WERI-Rb-1 (cell line): ENCODE measurements around the gene IFRD1.

Source experiments
- DNase-seq: peaks from one replicate; pipeline ENCODE4 v3.0.0-alpha.2; 2020
- H3K27ac ChIP-seq: fragments of 250-450 bp; sonication (Bioruptor Pico); 2 replicates; pipeline ENCODE4 v1.5.1; 2020; ENCODE audit warnings: mild to moderate bottlenecking, moderate library complexity
- H3K27me3 ChIP-seq: fragments of 250-450 bp; sonication (Bioruptor Pico); 2 replicates; pipeline ENCODE4 v1.5.1; 2021; ENCODE audit warnings: mild to moderate bottlenecking, low read depth, moderate library complexity; ENCODE audit not compliant: insufficient read depth, severe bottlenecking
- H3K36me3 ChIP-seq: fragments of 250-450 bp; sonication (Bioruptor Pico); 2 replicates; pipeline ENCODE4 v1.5.1; 2020; ENCODE audit warnings: mild to moderate bottlenecking, moderate library complexity
- H3K4me3 ChIP-seq: 2 replicates; pipeline ENCODE4 v1.5.1; 2011; ENCODE audit warnings: low read depth, mild to moderate bottlenecking, control low read depth, low read length
- H3K9me3 ChIP-seq: fragments of 250-450 bp; sonication (Bioruptor Pico); 2 replicates; pipeline ENCODE4 v1.5.1; 2021; ENCODE audit warnings: mild to moderate bottlenecking, moderate library complexity; ENCODE audit not compliant: severe bottlenecking
- CTCF ChIP-seq: IDR thresholded peaks from 2 replicates; pipeline ENCODE4 v1.5.1; 2011; ENCODE audit warnings: low read depth, mild to moderate bottlenecking, control low read depth, inconsistent platforms, low read length

Gene IFRD1

GRCh38 chr7:112501801-112502503 is 51.7 kb downstream of the IFRD1 start:
- DNase-seq = no peak
- Histone ChIP-seq H3K4me3 (no peak overlapping the region), H3K9me3 (no peaks in the 10 kb centered on the region), H3K27me3 (no peaks in the 10 kb centered on the region), H3K27ac (no peak overlapping the region), H3K36me3 (no peaks in the 10 kb centered on the region)
- TF ChIP-seq CTCF = no peak

GRCh38 chr7:112502700-112503099 is 52.4 kb downstream of the IFRD1 start:
- no peak for DNase-seq
- Histone ChIP-seq H3K27ac (no peak overlapping the region), H3K4me3 (no peak overlapping the region), H3K27me3 (no peaks in the 10 kb centered on the region), H3K36me3 (no peaks in the 10 kb centered on the region), H3K9me3 (no peaks in the 10 kb centered on the region)
- no peak for TF ChIP-seq CTCF

- TF ChIP-seq CTCF = no peak
- DNase-seq = no peak
- no peaks in the 10 kb centered on the region for H3K27me3 ChIP-seq
Observed at GRCh38 chr7:112503361-112503972, 53.2 kb downstream of the IFRD1 start.

GRCh38 chr7:112504093-112504695 is 53.9 kb downstream of the IFRD1 start:
- H3K4me3 ChIP-seq = no peak overlapping the region
- TF ChIP-seq CTCF = no peak
- no peak for DNase-seq

More at GRCh38 chr7:112503361-112503972, 53.2 kb downstream of the IFRD1 start:
- Histone ChIP-seq H3K4me3 (no peak overlapping the region), H3K27ac (no peak overlapping the region), H3K36me3 (no peaks in the 10 kb centered on the region), H3K9me3 (no peaks in the 10 kb centered on the region)

GRCh38 chr7:112505495-112505894 is 55.2 kb downstream of the IFRD1 start:
- Histone ChIP-seq H3K27me3 (no peaks in the 10 kb centered on the region), H3K36me3 (no peaks in the 10 kb centered on the region), H3K4me3 (no peak overlapping the region), H3K9me3 (no peaks in the 10 kb centered on the region), H3K27ac (no peak overlapping the region)
- no peak for TF ChIP-seq CTCF
- DNase-seq = no peak

More at GRCh38 chr7:112504093-112504695, 53.9 kb downstream of the IFRD1 start:
- H3K9me3 ChIP-seq = no peaks in the 10 kb centered on the region
- no peak overlapping the region for H3K27ac ChIP-seq
- H3K27me3 ChIP-seq = no peaks in the 10 kb centered on the region
- H3K36me3 ChIP-seq = no peaks in the 10 kb centered on the region
